Adipocyte (in vitro differentiated cells): ENCODE measurements around the gene CDC40.
"Not testable (repeated sequence)": the region's sequence is repeated elsewhere in the genome, so short reads cannot be mapped to it uniquely, and the experiment has no call there.

Experiments used
- DNase-seq: peaks from one replicate; pipeline ENCODE4 v3.0.0-alpha.2; 2015; ENCODE audit warnings: low read depth
- H3K27me3 ChIP-seq: replicated peaks from 2 replicates; pipeline ENCODE4 v1.7.0; 2013; ENCODE audit warnings: mild to moderate bottlenecking, low read length, moderate library complexity; ENCODE audit not compliant: control insufficient read depth, insufficient read depth
- H3K36me3 ChIP-seq: 2 replicates; pipeline ENCODE4 v1.7.0; 2013; ENCODE audit warnings: low read length, mild to moderate bottlenecking, moderate library complexity; ENCODE audit not compliant: control insufficient read depth, insufficient read depth, severe bottlenecking
- H3K4me1 ChIP-seq: 2 replicates; pipeline ENCODE4 v1.7.0; 2013; ENCODE audit warnings: mild to moderate bottlenecking, low read length, moderate library complexity; ENCODE audit not compliant: control insufficient read depth, insufficient read depth
- H3K4me3 ChIP-seq: 2 replicates; pipeline ENCODE4 v1.7.0; 2013; ENCODE audit warnings: mild to moderate bottlenecking, low read length, moderate library complexity
- H3K9ac ChIP-seq: 2 replicates; pipeline ENCODE4 v1.7.0; 2013; ENCODE audit warnings: mild to moderate bottlenecking, low read length, moderate library complexity
- H3K9me3 ChIP-seq: 2 replicates; pipeline ENCODE4 v1.7.0; 2013; ENCODE audit warnings: mild to moderate bottlenecking, low read length, moderate library complexity; ENCODE audit not compliant: control insufficient read depth

The CDC40 gene

GRCh38 chr6:110246378-110246777, 66.2 kb downstream of the CDC40 start:
- no peak for DNase-seq
- no peaks in the 10 kb centered on the region for H3K36me3 ChIP-seq
- H3K27me3 ChIP-seq: no peaks in the 10 kb centered on the region
- H3K4me1 ChIP-seq: peaks cover 8% of the 10 kb centered on the region
- H3K9me3 ChIP-seq: no peaks in the 10 kb centered on the region
- H3K9ac ChIP-seq: no peak overlapping the region
- H3K4me3 ChIP-seq: no peak overlapping the region

GRCh38 chr6:110246900-110247546, 66.8 kb downstream of the CDC40 start:
- no peak for DNase-seq
- Histone ChIP-seq H3K9me3 (no peaks in the 10 kb centered on the region), H3K4me1 (peaks cover 8% of the 10 kb centered on the region), H3K9ac (no peak overlapping the region), H3K4me3 (no peak overlapping the region), H3K36me3 (no peaks in the 10 kb centered on the region), H3K27me3 (no peaks in the 10 kb centered on the region)

GRCh38 chr6:110250058-110250457, 69.8 kb downstream of the CDC40 start:
- Histone ChIP-seq H3K4me1 (peaks cover 8% of the 10 kb centered on the region), H3K27me3 (no peaks in the 10 kb centered on the region), H3K36me3 (no peaks in the 10 kb centered on the region), H3K4me3 (no peak overlapping the region), H3K9me3 (no peaks in the 10 kb centered on the region), H3K9ac (no peak overlapping the region)
- DNase-seq: no peak

DNA sequence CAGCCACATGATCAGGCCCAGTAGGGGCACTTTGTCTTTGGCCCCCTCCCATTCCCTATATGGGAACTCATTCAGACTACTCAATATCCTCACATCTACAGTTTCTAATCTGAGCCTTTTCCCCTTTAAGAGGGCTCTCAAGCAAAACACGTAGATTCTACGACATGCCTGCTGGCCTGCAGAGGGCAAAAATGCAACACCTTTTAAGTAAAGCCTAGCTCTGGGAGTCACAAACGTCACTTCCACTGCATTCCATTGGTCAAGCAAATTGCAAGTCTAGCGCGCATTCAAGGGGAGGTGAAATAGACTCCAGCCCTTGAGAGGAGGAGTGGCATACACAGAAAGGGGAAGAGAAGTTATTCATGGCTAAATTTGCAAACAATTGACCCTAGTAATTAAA, 70.6 kb downstream of the CDC40 start:
- Histone ChIP-seq H3K4me3 (no peak overlapping the region), H3K9ac (no peak overlapping the region), H3K9me3 (no peaks in the 10 kb centered on the region), H3K36me3 (no peaks in the 10 kb centered on the region), H3K27me3 (no peaks in the 10 kb centered on the region), H3K4me1 (peaks cover 6% of the 10 kb centered on the region)
- DNase-seq: no peak

DNA sequence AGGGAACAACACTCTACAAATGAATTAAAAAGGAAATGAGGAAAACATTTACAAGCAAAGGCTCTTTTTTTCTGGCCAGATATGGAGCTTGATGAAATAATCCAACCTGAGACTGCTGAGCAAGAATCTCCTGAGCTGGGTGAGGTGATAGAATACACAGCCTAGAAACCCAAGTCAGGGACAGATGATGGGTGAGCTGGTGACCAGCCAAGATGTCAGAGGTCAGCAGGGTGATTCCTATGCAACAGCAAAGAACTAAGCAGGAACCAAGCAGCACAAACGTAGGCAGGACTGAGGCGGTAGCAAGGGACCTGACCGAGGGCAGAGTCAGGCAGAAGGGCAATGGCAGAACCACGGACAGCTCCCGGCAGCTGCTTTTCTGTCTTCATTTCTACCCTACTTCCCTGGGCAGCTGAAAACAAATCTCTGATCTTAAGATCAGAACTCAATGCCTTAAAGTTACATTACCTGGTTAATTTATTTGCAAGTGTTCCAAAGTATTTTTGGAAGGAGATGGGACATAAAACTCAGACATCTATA, 75.1 kb downstream of the CDC40 start:
- no peak overlapping the region for H3K9ac ChIP-seq
- no peaks in the 10 kb centered on the region for H3K27me3 ChIP-seq
- H3K4me3 ChIP-seq: no peak overlapping the region
- peak; percentile 53 for DNase-seq
- no peaks in the 10 kb centered on the region for H3K4me1 ChIP-seq
- no peaks in the 10 kb centered on the region for H3K9me3 ChIP-seq
- no peaks in the 10 kb centered on the region for H3K36me3 ChIP-seq

- H3K36me3 ChIP-seq: no peaks in the 10 kb centered on the region
- H3K9ac ChIP-seq: no peak overlapping the region
- no peak overlapping the region for H3K4me3 ChIP-seq
- DNase-seq: no peak
- H3K9me3 ChIP-seq: no peaks in the 10 kb centered on the region
- no peaks in the 10 kb centered on the region for H3K27me3 ChIP-seq
- no peaks in the 10 kb centered on the region for H3K4me1 ChIP-seq
These were observed 76.1 kb downstream of the CDC40 start for GRCh38 chr6:110256366-110256765.

DNA sequence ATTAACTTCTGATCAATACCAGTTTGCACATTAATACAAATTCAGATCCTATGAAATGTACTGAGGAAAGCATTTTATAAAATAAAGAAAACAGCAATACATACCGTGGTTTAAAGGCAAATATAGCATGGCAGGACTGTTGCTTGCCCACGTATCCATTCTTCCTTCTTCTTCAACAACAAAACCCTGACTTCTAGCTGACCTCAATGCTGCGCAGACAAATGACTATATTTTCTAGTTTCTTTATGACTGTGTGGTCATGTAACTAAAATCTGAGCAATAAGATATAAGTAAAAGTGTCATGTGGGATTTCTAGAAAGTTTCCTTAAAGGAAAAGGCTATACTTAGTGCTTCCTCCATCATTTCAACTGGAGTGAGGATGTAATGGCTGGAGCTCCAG, 85.0 kb downstream of the CDC40 start:
- H3K36me3 ChIP-seq: no peaks in the 10 kb centered on the region
- no peaks in the 10 kb centered on the region for H3K27me3 ChIP-seq
- no peaks in the 10 kb centered on the region for H3K4me1 ChIP-seq
- no peak overlapping the region for H3K9ac ChIP-seq
- no peak overlapping the region for H3K4me3 ChIP-seq
- no peak for DNase-seq
- H3K9me3 ChIP-seq: peaks cover 4% of the 10 kb centered on the region

DNA sequence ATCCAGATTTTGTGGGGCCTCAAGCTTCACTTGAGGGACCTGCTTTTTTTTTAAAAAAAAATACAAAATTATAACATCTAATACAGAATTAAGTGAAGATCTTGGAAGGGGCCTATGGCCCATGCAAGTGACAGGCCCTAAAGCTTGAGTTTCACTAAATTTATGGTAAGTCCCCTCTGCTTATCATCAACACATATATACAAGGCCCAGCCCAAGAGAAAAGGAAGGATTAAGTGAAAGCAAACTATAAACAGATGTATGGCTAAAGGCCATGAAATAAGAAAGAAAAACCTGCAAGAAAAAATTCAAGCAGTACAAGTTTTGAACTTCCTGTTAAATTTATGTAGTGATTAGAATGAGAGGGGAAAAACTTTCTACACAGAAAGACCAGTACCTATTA, 86.8 kb downstream of the CDC40 start:
- peaks cover 4% of the 10 kb centered on the region for H3K9me3 ChIP-seq
- no peak overlapping the region for H3K4me3 ChIP-seq
- no peak overlapping the region for H3K9ac ChIP-seq
- no peaks in the 10 kb centered on the region for H3K36me3 ChIP-seq
- peak; percentile 9 for DNase-seq
- no peaks in the 10 kb centered on the region for H3K27me3 ChIP-seq
- no peaks in the 10 kb centered on the region for H3K4me1 ChIP-seq

DNA sequence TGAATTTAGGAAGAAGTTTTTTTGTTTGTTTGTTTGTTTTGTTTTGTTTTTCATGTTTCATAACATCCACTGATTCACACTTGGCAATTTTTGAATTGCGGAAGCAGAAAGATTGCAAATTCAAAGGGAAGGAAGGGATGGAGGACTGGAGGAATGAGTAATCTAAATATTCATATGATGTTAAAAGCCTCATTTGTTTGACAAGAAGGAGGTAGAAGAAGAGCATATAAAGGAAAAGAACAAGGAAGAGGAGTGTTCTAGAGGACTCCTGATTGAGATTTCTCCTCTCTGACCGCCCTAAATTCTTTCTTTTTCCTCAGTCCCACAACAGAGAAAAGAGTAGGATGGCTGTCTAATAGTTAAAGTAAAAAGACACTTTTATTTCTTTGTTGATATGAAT, 89.4 kb downstream of the CDC40 start:
- H3K9me3 ChIP-seq: peaks cover 4% of the 10 kb centered on the region
- no peaks in the 10 kb centered on the region for H3K4me1 ChIP-seq
- H3K27me3 ChIP-seq: no peaks in the 10 kb centered on the region
- H3K4me3 ChIP-seq: no peak overlapping the region
- H3K36me3 ChIP-seq: no peaks in the 10 kb centered on the region
- H3K9ac ChIP-seq: no peak overlapping the region
- no peak for DNase-seq

DNA sequence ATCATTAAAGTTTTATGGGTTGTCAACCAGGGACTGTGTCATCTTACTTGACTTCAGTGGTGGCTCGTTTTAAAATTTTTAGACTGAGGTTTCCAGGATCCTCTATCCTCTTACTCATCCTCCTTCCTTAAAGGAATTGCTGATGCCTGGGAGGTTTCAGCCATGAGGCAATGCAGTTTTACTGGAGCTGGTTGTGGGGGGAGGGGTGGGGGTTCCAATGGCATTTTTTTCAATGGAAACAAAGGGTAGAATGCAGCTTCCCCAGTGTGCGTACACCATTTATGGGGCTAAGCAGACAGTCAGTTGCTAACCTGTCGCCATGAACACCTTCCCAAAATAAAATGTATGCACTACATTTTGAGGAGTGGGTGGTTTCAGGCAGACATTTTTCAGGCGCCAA, 89.9 kb downstream of the CDC40 start:
- Histone ChIP-seq H3K36me3 (no peaks in the 10 kb centered on the region), H3K27me3 (no peaks in the 10 kb centered on the region), H3K4me3 (no peak overlapping the region), H3K4me1 (no peaks in the 10 kb centered on the region), H3K9ac (no peak overlapping the region), H3K9me3 (peaks cover 4% of the 10 kb centered on the region)
- DNase-seq: no peak

GRCh38 chr6:110271732-110272022, 91.5 kb downstream of the CDC40 start:
- Histone ChIP-seq H3K4me3 (no peak overlapping the region), H3K36me3 (no peaks in the 10 kb centered on the region), H3K9ac (no peak overlapping the region), H3K4me1 (no peaks in the 10 kb centered on the region), H3K9me3 (peaks cover 4% of the 10 kb centered on the region), H3K27me3 (no peaks in the 10 kb centered on the region)
- DNase-seq: no peak

DNA sequence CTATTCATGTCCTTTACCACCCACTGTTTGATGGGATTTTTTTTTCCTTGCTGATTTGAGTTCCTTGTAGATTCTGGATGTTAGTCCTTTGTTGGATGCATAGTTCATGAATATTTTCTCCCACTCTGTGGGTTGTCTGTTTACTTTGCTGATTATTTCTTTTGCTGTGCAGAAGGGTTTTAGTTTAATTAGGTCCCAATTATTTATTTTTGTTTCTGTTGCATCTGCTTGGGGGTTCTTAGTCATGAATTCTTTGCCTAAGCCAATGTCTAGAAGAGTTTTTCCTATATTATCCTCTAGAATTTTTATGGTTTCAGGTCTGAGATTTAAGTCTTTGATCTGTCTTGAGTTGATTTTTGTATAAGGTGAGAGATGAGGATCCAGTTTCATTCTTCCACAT, 92.6 kb downstream of the CDC40 start:
- H3K9ac ChIP-seq, H3K4me3 ChIP-seq, DNase-seq, H3K27me3 ChIP-seq, H3K36me3 ChIP-seq, H3K4me1 ChIP-seq, H3K9me3 ChIP-seq: not testable (repeated sequence)
